Smooth muscle cell (in vitro differentiated cells): ENCODE results near the gene SPINK6. TPM values are rescaled to one million over a fixed set of nuclear protein-coding genes. Genes with fewer than 3 reads are reported as not detected.

Experiments
- DNase-seq: peaks from one replicate; lab custom pipeline; 2025; ENCODE audit not compliant: unreplicated experiment; lab: John Stamatoyannopoulos, UW
- H2AFZ ChIP-seq: fragments of 200-600 bp; sonication (generic); 2 replicates; pipeline ENCODE4 v1.6.0; 2016; ENCODE audit warnings: antibody characterized with exemption, low read depth, mild to moderate bottlenecking
- H3F3A ChIP-seq: fragments of 200-600 bp; sonication (generic); 2 replicates; pipeline ENCODE4 v1.6.0; 2017; ENCODE audit warnings: antibody characterized with exemption, low read depth
- H3K27ac ChIP-seq: fragments of 200-600 bp; sonication (generic); 2 replicates; pipeline ENCODE4 v1.5.1; 2016; ENCODE audit warnings: low read depth, mild to moderate bottlenecking
- H3K27me3 ChIP-seq: fragments of 200-600 bp; sonication (generic); 2 replicates; pipeline ENCODE4 v1.6.1; 2016; ENCODE audit warnings: low read depth, mild to moderate bottlenecking
- H3K36me3 ChIP-seq: fragments of 200-600 bp; sonication (generic); 2 replicates; pipeline ENCODE4 v1.5.1; 2016; ENCODE audit warnings: low read depth
- H3K4me1 ChIP-seq: fragments of 200-600 bp; sonication (generic); 2 replicates; pipeline ENCODE4 v1.5.1; 2016; ENCODE audit warnings: low read depth
- H3K4me2 ChIP-seq: fragments of 200-600 bp; sonication (generic); 2 replicates; pipeline ENCODE4 v1.6.0; 2016; ENCODE audit warnings: mild to moderate bottlenecking
- H3K4me3 ChIP-seq: fragments of 200-600 bp; sonication (generic); 2 replicates; pipeline ENCODE4 v1.5.1; 2016; ENCODE audit warnings: mild to moderate bottlenecking
- H3K79me2 ChIP-seq: fragments of 200-600 bp; sonication (generic); 2 replicates; pipeline ENCODE4 v1.6.0; 2016; ENCODE audit warnings: low read depth, mild to moderate bottlenecking
- H3K9ac ChIP-seq: fragments of 200-600 bp; sonication (generic); 2 replicates; pipeline ENCODE4 v1.6.0; 2016; ENCODE audit warnings: low read depth
- H3K9me3 ChIP-seq: fragments of 200-600 bp; sonication (generic); replicated peaks from 2 replicates; pipeline ENCODE4 v1.5.1; 2016; ENCODE audit warnings: low read depth
- H4K20me1 ChIP-seq: fragments of 200-600 bp; sonication (generic); 2 replicates; pipeline ENCODE4 v1.6.0; 2016; ENCODE audit warnings: low read depth
- CTCF ChIP-seq: fragments of 200-600 bp; sonication (generic); IDR thresholded peaks from 2 replicates; pipeline ENCODE4 v1.5.1; 2017; ENCODE audit warnings: borderline replicate concordance, mild to moderate bottlenecking, antibody characterized with exemption; ENCODE audit not compliant: insufficient read depth, poor library complexity, severe bottlenecking
- WGBS: methylation state at CpG from one replicate; pipeline ENCODE4 v1.1.7; 2016; ENCODE audit warnings: low lambda C conversion rate; 5-methylcytosine and 5-hydroxymethylcytosine counted together
- polyA plus RNA-seq: library from polyadenylated mRNA; unstranded; fragments of >200 nt; fragmentation: Nextera tagmentation; extraction: Ambion mirVana; gene quantifications from 2 replicates; pipeline ENCODE4 v1.2.1, GENCODE V29; 2016
- total RNA-seq: library from RNA; depleted of rRNA; stranded (reverse); fragments of >200 nt; gene quantifications from 2 replicates; pipeline ENCODE4 v1.2.3, GENCODE V29; 2014

SPINK6 gene
- total and polyA plus RNA-seq, 2 experiments from 2014 or later, result 112 to 218 TPM

DNA sequence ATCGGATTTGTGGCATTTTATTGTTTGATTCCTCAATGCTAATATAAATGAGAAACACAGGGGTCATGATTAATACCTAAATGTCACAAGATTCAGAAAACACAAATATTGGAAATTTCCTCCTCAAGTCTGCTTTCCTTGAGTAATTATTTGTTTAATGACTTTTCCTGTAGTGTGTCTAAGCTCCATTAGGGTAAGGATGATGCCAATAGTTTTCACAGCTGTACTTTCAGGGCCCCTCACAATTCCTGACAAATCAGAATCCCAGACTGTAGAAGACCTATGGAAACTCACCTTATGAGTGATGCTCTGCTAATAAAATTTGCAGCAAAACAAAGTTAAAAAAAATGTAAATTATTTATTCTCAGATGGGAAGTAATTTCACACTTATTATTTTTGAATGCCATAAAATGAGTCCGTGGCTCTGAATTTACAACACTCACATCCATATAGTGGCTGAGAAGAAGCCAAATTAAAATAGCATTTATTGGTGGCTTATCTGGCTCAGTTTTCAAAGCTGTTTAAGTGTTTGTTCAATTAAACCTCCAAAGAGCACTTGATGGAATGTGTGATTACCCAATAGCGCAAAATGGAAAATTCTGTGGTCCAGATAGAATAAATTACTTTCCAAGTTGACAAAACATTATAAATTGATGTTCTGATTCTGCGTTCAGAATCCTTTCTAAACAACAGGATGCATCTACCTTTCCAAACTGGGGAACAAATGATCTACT is 36.1 kb upstream of the SPINK6 start:
- WGBS, result 93% methylated on average over 4 of the region's 4 CpGs
- H3K27ac ChIP-seq, result no peak overlapping the region

DNA sequence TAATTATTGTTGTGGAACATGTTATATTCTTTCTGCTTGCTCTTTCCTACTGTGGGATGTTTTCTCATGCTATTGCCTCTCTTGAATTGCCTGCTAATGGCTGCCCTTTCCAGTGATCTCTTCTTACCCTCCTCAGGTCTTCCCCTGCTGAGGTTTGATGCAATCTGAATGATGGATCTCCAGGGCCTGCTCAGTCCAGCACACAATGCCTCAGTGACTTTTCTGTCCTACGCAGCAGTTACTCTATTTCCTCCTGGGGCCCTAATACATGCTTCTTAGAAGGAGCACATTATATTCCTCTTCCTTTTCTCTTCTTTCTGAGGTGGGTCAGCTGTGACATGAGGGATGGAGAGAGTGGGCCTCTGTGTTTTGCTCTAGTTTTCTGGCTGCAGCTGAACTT is 34.6 kb upstream of the SPINK6 start, which contains the start of gene SPINK14:
SPINK14 (plus strand) TSS at position 301 of the 400 bp plus-strand sequence. CDS start 1,187 bp downstream, outside the sequence.
- Histone ChIP-seq H3F3A (no peaks in the 10 kb centered on the region), H3K27ac (no peak within 1 kb of the TSS), H3K27me3 (peaks cover 11% of the 10 kb centered on the region), H3K36me3 (no peaks in the 10 kb centered on the region), H3K4me3 (no peak within 1 kb of the TSS), H3K9ac (no peak within 1 kb of the TSS), H3K9me3 (no peaks in the 10 kb centered on the region), H3K4me2 (no peak within 1 kb of the TSS), H3K4me1 (no peaks in the 10 kb centered on the region), H3K79me2 (no peaks in the 10 kb centered on the region), H2AFZ (no peak within 1 kb of the TSS), H4K20me1 (no peaks in the 10 kb centered on the region)
- TF ChIP-seq CTCF, result no peak
- WGBS, result 96% methylated on average over 1 of the region's 1 CpG
- DNase-seq, result no peak

More for the DNA sequence above, 36.1 kb upstream of the SPINK6 start:
- Histone ChIP-seq H3K79me2 (no peaks in the 10 kb centered on the region), H2AFZ (no peak overlapping the region), H3K36me3 (no peaks in the 10 kb centered on the region), H3K4me2 (no peak overlapping the region), H3K4me3 (no peak overlapping the region), H3K9me3 (no peaks in the 10 kb centered on the region), H3K9ac (no peak overlapping the region), H4K20me1 (no peaks in the 10 kb centered on the region), H3K27me3 (no peaks in the 10 kb centered on the region), H3F3A (no peaks in the 10 kb centered on the region), H3K4me1 (no peaks in the 10 kb centered on the region)
- TF ChIP-seq CTCF, result no peak
- no peak for DNase-seq

GRCh38 chr5:148172377-148172776 is 30.5 kb upstream of the SPINK6 start:
- H3K9me3 ChIP-seq, result no peaks in the 10 kb centered on the region
- WGBS, result 74% methylated on average over 2 of the region's 2 CpGs
- peaks cover 24% of the 10 kb centered on the region for H3K27me3 ChIP-seq
- no peaks in the 10 kb centered on the region for H3K4me1 ChIP-seq
- no peaks in the 10 kb centered on the region for H3K36me3 ChIP-seq
- no peak overlapping the region for H2AFZ ChIP-seq
- H3K4me3 ChIP-seq, result no peak overlapping the region
- no peak overlapping the region for H3K9ac ChIP-seq
- H3K27ac ChIP-seq, result no peak overlapping the region
- no peaks in the 10 kb centered on the region for H3K79me2 ChIP-seq
- no peaks in the 10 kb centered on the region for H3F3A ChIP-seq
- TF ChIP-seq CTCF, result no peak
- DNase-seq, result no peak
- H3K4me2 ChIP-seq, result no peak overlapping the region
- H4K20me1 ChIP-seq, result no peaks in the 10 kb centered on the region

DNA sequence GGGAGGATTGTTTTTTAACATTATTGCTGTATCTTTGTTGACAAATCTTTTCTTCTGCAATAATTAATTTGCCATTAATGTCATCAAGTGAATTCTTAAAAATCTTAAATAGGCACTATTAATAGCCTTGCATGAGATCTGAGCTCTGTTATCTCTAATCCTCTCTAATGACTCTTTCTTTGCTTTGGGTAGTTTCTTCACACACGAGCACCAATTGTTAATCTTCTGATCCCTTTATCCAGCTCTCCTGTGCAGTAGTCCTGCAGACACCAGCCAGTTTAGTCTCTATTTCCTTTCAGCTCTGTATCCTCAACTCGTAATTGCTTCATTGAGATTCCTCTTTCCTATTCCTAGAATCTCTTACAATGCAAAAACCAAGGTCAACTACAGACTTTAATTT is 26.4 kb upstream of the SPINK6 start:
- H3K9ac ChIP-seq, result no peak overlapping the region
- H3K9me3 ChIP-seq, result no peaks in the 10 kb centered on the region
- no peaks in the 10 kb centered on the region for H3K4me1 ChIP-seq
- no peak overlapping the region for H2AFZ ChIP-seq
- H3F3A ChIP-seq, result no peaks in the 10 kb centered on the region
- H3K4me3 ChIP-seq, result no peak overlapping the region
- TF ChIP-seq CTCF, result no peak
- peaks cover 34% of the 10 kb centered on the region for H3K27me3 ChIP-seq
- no peaks in the 10 kb centered on the region for H3K36me3 ChIP-seq
- H3K27ac ChIP-seq, result no peak overlapping the region
- H3K79me2 ChIP-seq, result no peaks in the 10 kb centered on the region
- 39% methylated on average over 2 of the region's 2 CpGs for WGBS
- DNase-seq, result no peak
- no peak overlapping the region for H3K4me2 ChIP-seq
- no peaks in the 10 kb centered on the region for H4K20me1 ChIP-seq
